ENCODE results near the gene SELE. TPM values are rescaled to one million over a fixed set of nuclear protein-coding genes. Genes with fewer than 3 reads are reported as not detected.

The SELE gene
- polyA plus RNA-seq, 1 donor from 2014 or later = not detected

- TF ChIP-seq CTCF (IDR thresholded peaks at IDR 0.05; ENCODE audit: poor library complexity, severe bottlenecking) = no peak
- TF ChIP-seq SMC3 (conservative IDR thresholded peaks at IDR 0.05; ENCODE audit: poor library complexity) = no peak
- TF ChIP-seq MXI1 (conservative IDR thresholded peaks at IDR 0.05; ENCODE audit: poor library complexity, severe bottlenecking) = no peak
- TF ChIP-seq TAF1 (IDR thresholded peaks at IDR 0.05; ENCODE audit: low read depth) = no peak
- no peak for TF ChIP-seq EP300 (conservative IDR thresholded peaks at IDR 0.05; ENCODE audit: poor library complexity, severe bottlenecking)
- no peak for TF ChIP-seq EZH2 (IDR thresholded peaks at IDR 0.05; ENCODE audit: borderline replicate concordance, insufficient read depth, low read length, poor library complexity, severe bottlenecking)
- TF ChIP-seq REST (IDR thresholded peaks at IDR 0.05; ENCODE audit: borderline replicate concordance) = no peak
- no peak for TF ChIP-seq RAD21 (conservative IDR thresholded peaks at IDR 0.05)
- TF ChIP-seq POLR2AphosphoS5 (IDR thresholded peaks at IDR 0.05) = no peak
- Histone ChIP-seq H3K9ac (ENCODE audit: low read length) (no peak overlapping the region), H3K4me3 (ENCODE audit: low read length) (no peak overlapping the region), H3K36me3 (ENCODE audit: insufficient read depth, low read length) (no peaks in the 10 kb centered on the region), H3K27ac (ENCODE audit: low read length) (no peak overlapping the region), H3K4me2 (ENCODE audit: low read length) (no peak overlapping the region), H3K27me3 (ENCODE audit: insufficient read depth, low read depth, low read length) (no peaks in the 10 kb centered on the region), H3K9me2 (ENCODE audit: insufficient read depth, low read length) (no peaks in the 10 kb centered on the region), H3F3A (ENCODE audit: insufficient read depth, low read length, poor library complexity, severe bottlenecking) (no peaks in the 10 kb centered on the region), H2AFZ (ENCODE audit: low read depth, low read length) (no peak overlapping the region), H3K79me2 (replicated peaks; ENCODE audit: insufficient read depth, low read length) (no peaks in the 10 kb centered on the region), H3K9me3 (ENCODE audit: low read length) (no peaks in the 10 kb centered on the region), H4K20me1 (ENCODE audit: insufficient read depth) (no peaks in the 10 kb centered on the region)
Observed at GRCh38 chr1:169750041-169750440, 16.2 kb upstream of the SELE start.

- Histone ChIP-seq H4K20me1 (ENCODE audit: insufficient read depth) (no peaks in the 10 kb centered on the region), H3K27me3 (ENCODE audit: insufficient read depth, low read depth, low read length) (no peaks in the 10 kb centered on the region), H3K36me3 (ENCODE audit: insufficient read depth, low read length) (no peaks in the 10 kb centered on the region), H2AFZ (ENCODE audit: low read depth, low read length) (no peak overlapping the region), H3F3A (ENCODE audit: insufficient read depth, low read length, poor library complexity, severe bottlenecking) (no peaks in the 10 kb centered on the region), H3K9ac (ENCODE audit: low read length) (no peak overlapping the region), H3K27ac (ENCODE audit: low read length) (no peak overlapping the region), H3K9me2 (ENCODE audit: insufficient read depth, low read length) (no peaks in the 10 kb centered on the region), H3K9me3 (ENCODE audit: low read length) (no peaks in the 10 kb centered on the region), H3K79me2 (replicated peaks; ENCODE audit: insufficient read depth, low read length) (no peaks in the 10 kb centered on the region), H3K4me3 (ENCODE audit: low read length) (no peak overlapping the region), H3K4me2 (ENCODE audit: low read length) (no peak overlapping the region)
- no peak for TF ChIP-seq RAD21 (conservative IDR thresholded peaks at IDR 0.05)
- no peak for TF ChIP-seq CTCF (IDR thresholded peaks at IDR 0.05; ENCODE audit: poor library complexity, severe bottlenecking)
Observed at GRCh38 chr1:169746550-169746949, 12.7 kb upstream of the SELE start.
